Breast epithelium (tissue), 3 donors: ENCODE results near the gene RNASE2. TPM values are rescaled to one million over a fixed set of nuclear protein-coding genes. Genes with fewer than 3 reads are reported as not detected.

Experiments
- total RNA-seq, 3 donors: library from RNA; depleted of rRNA; stranded (reverse); fragments of >200 nt; gene quantifications; one replicate each; pipeline ENCODE4 v1.1.0, GENCODE V29; 2016

Gene RNASE2
- total RNA-seq, 3 donors from 2014 or later, result 1.3 to 3.2 (median 2.0) TPM

Other genes with a start within 250 kb of the RNASE2 start
- not detected for gene EDDM3A, start 209.6 kb upstream of the RNASE2 start, total RNA-seq
- gene EDDM3B, start 187.1 kb upstream of the RNASE2 start, total RNA-seq, result 1 to 10 TPM in 1 of 3 donors, not detected in 2; 1.3 TPM
- 10 to 100 TPM in 2 of 3 donors, 1 to 10 TPM in 1; 7.2 to 58.7 (median 16.7) TPM for gene RNASE6, start 174.2 kb upstream of the RNASE2 start, total RNA-seq
- gene RNASE1, start 152.6 kb upstream of the RNASE2 start, total RNA-seq, result 1,000 to 10,000 TPM in 1 of 3 donors, 100 to 1,000 TPM in 2; 125 to 1,186 (median 303) TPM
- not detected for gene RNASE3, start 64.1 kb upstream of the RNASE2 start, total RNA-seq
- gene METTL17, start 34.5 kb downstream of the RNASE2 start, total RNA-seq, result 100 to 1,000 TPM in 1 of 3 donors, 10 to 100 TPM in 2; 78.6 to 105 (median 89.5) TPM
- gene SLC39A2, start 43.8 kb downstream of the RNASE2 start, total RNA-seq, result under 1 TPM in 1 of 3 donors, not detected in 2; 0.59 TPM
- 100 to 1,000 TPM; 251 to 693 (median 258) TPM for gene NDRG2, start 69.6 kb downstream of the RNASE2 start, total RNA-seq
- under 1 TPM in 1 of 3 donors, not detected in 2; 0.15 TPM for gene TPPP2, start 74.7 kb downstream of the RNASE2 start, total RNA-seq
- gene RNASE13, start 79.3 kb downstream of the RNASE2 start, total RNA-seq, result not detected
- 1 to 10 TPM in 2 of 3 donors, not detected in 1; 1.6 to 3.1 TPM for gene RNASE7, start 86.9 kb downstream of the RNASE2 start, total RNA-seq
- not detected for gene RNASE8, start 102.3 kb downstream of the RNASE2 start, total RNA-seq
- gene ARHGEF40, start 114.8 kb downstream of the RNASE2 start, total RNA-seq, result 10 to 100 TPM; 33.7 to 51.4 (median 40.6) TPM
- gene ZNF219, start 143.2 kb downstream of the RNASE2 start, total RNA-seq, result 10 to 100 TPM; 32.4 to 62.2 (median 32.8) TPM
- gene TMEM253, start 145.6 kb downstream of the RNASE2 start, total RNA-seq, result 1 to 10 TPM in 1 of 3 donors, under 1 TPM in 2; 0.44 to 1.3 (median 0.98) TPM
- not detected for gene OR5AU1, start 200.6 kb downstream of the RNASE2 start, total RNA-seq